Measurements from ENCODE around the gene NFKB2.

DNA sequence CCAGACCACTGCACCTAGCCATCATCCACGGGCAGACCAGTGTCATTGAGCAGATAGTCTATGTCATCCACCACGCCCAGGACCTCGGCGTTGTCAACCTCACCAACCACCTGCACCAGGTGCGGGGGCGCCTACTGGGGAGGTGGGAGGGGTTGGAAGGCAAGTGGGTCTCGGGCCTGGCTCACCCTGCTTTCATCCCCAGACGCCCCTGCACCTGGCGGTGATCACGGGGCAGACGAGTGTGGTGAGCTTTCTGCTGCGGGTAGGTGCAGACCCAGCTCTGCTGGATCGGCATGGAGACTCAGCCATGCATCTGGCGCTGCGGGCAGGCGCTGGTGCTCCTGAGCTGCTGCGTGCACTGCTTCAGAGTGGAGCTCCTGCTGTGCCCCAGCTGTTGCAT lies 4.6 kb downstream of the NFKB2 start:
- TF ChIP-seq, protein P1, sequence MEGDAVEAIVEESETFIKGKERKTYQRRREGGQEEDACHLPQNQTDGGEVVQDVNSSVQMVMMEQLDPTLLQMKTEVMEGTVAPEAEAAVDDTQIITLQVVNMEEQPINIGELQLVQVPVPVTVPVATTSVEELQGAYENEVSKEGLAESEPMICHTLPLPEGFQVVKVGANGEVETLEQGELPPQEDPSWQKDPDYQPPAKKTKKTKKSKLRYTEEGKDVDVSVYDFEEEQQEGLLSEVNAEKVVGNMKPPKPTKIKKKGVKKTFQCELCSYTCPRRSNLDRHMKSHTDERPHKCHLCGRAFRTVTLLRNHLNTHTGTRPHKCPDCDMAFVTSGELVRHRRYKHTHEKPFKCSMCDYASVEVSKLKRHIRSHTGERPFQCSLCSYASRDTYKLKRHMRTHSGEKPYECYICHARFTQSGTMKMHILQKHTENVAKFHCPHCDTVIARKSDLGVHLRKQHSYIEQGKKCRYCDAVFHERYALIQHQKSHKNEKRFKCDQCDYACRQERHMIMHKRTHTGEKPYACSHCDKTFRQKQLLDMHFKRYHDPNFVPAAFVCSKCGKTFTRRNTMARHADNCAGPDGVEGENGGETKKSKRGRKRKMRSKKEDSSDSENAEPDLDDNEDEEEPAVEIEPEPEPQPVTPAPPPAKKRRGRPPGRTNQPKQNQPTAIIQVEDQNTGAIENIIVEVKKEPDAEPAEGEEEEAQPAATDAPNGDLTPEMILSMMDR (IDR thresholded peaks at IDR 0.05) = no peak
- TF ChIP-seq ZFX (IDR thresholded peaks at IDR 0.05; ENCODE audit: borderline replicate concordance) = no peak

Measured in 22Rv1 (cell line).